GM18517 (cell line): ENCODE results near the gene FHDC1.

ENCODE experiments used
- ATAC-seq: cut with Tn5 transposase; IDR thresholded peaks from one replicate; pipeline ENCODE4 v1.9.1; 2021; ENCODE audit warnings: mild to moderate bottlenecking, moderate library complexity; ENCODE audit not compliant: unreplicated experiment

The FHDC1 gene

DNA sequence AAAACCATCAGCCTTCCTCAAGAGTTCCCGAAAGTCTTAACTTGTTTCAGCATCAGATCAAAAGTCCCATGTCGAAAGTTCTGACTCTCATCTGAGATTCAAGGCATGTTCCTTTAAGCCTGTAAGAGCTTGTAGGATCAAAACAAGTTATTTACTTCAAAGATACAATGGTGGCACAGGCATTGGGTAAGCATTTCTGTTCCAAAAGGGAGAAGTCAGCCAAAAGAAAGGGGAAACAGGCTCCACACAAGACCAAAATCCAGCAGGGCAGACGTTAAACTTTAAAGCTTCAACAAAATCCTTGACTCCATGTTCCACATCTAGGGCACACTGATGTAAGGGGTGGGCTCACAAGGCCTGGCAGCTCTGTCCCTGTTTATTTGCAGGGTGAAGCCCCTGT, 91.7 kb downstream of the FHDC1 start:
- ATAC-seq: no peak

DNA sequence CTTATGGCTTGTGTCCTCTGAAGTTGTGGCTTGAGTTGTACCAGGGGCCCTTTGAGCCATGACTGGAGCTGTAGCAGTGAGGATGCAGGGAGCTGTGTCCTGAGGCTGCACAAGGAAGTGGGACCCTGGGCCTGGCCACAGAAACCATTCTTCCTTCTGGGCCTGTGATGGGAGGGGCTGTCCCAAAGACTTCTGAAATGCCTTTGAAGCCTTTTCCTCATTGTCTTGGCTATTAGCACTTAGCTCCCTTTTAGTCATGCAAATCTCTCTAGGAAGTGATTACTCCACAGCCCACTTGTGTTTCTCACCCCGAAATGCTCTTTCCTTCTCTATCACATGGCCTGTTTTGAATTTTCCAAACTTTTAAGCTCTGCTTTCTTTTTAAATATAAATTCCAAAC, 92.4 kb downstream of the FHDC1 start:
- ATAC-seq: no peak
